Liver (tissue), 9 donors: ENCODE measurements around the gene SIT1. TPM values are rescaled to one million over a fixed set of nuclear protein-coding genes. Genes with fewer than 3 reads are reported as not detected.
"Not testable (repeated sequence)": the region's sequence is repeated elsewhere in the genome, so short reads cannot be mapped to it uniquely, and the experiment has no call there.

Experiments used
- DNase-seq: peaks from one replicate; pipeline ENCODE4 v3.0.0-alpha.2; 2017; ENCODE audit warnings: low spot score
- H3K27ac ChIP-seq, 2 donors: one replicate each; pipeline ENCODE4 v1.7.0; 2013; ENCODE audit warnings: inconsistent platforms in 2 of 2, low read length in 2 of 2, control low read depth in 1 of 2, low read depth in 1 of 2, mild to moderate bottlenecking in 1 of 2
- H3K27me3 ChIP-seq, 4 donors: one replicate each; pipeline versions ENCODE4 v1.6.1 to v1.7.0; 2013; ENCODE audit warnings: low read length in 3 of 4, inconsistent platforms in 1 of 4, mild to moderate bottlenecking in 1 of 4, moderate library complexity in 1 of 4; ENCODE audit not compliant: control insufficient read depth in 4 of 4, insufficient read depth in 4 of 4
- H3K36me3 ChIP-seq, 4 donors: one replicate each; pipeline versions ENCODE4 v1.6.1 to v1.7.0; 2013; ENCODE audit warnings: low read length in 3 of 4, mild to moderate bottlenecking in 3 of 4, low read depth in 1 of 4, moderate library complexity in 1 of 4; ENCODE audit not compliant: control insufficient read depth in 4 of 4, insufficient read depth in 3 of 4
- H3K4me1 ChIP-seq, 4 donors: one replicate each; pipeline versions ENCODE4 v1.6.1 to v1.7.0; 2013; ENCODE audit warnings: low read length in 3 of 4, mild to moderate bottlenecking in 3 of 4, moderate library complexity in 1 of 4; ENCODE audit not compliant: control insufficient read depth in 4 of 4, insufficient read depth in 4 of 4
- H3K4me3 ChIP-seq, 3 donors: one replicate each; pipeline versions ENCODE4 v1.6.1 to v1.7.0; 2013; ENCODE audit warnings: low read length in 3 of 3, control low read depth in 1 of 3, low read depth in 1 of 3, mild to moderate bottlenecking in 1 of 3
- H3K9ac ChIP-seq, 2 donors: one replicate each; pipeline ENCODE4 v1.7.0; 2013; ENCODE audit warnings: low read length in 2 of 2, mild to moderate bottlenecking in 2 of 2, moderate library complexity in 2 of 2, control low read depth in 1 of 2, low read depth in 1 of 2
- H3K9me3 ChIP-seq, 4 donors: one replicate each; pipeline versions ENCODE4 v1.6.1 to v1.7.0; 2013; ENCODE audit warnings: low read length in 3 of 4; ENCODE audit not compliant: control insufficient read depth in 4 of 4
- EGR1 ChIP-seq, 2 donors: IDR thresholded peaks; 2 replicates each; pipeline ENCODE4 v1.6.1; 2016 to 2018; ENCODE audit warnings: antibody characterized with exemption in 2 of 2, low read depth in 2 of 2
- FOXA2 ChIP-seq: IDR thresholded peaks from 2 replicates; pipeline ENCODE4 v1.6.1; 2016; ENCODE audit warnings: antibody characterized with exemption
- GABPA ChIP-seq, 2 donors: IDR thresholded peaks in 1 of 2; conservative IDR thresholded peaks in 1 of 2; 2 replicates each; pipeline ENCODE4 v1.6.1; 2016; ENCODE audit warnings: antibody characterized with exemption in 2 of 2, mild to moderate bottlenecking in 1 of 2, moderate library complexity in 1 of 2
- HNF4A ChIP-seq, 2 donors: conservative IDR thresholded peaks; 2 replicates each; pipeline ENCODE4 v1.6.1; 2016; ENCODE audit warnings: antibody characterized with exemption in 2 of 2, mild to moderate bottlenecking in 2 of 2
- NR2F2 ChIP-seq: IDR thresholded peaks from 2 replicates; pipeline ENCODE4 v1.6.1; 2016; ENCODE audit warnings: antibody characterized with exemption
- RAD21 ChIP-seq, 2 donors: IDR thresholded peaks; 2 replicates each; pipeline ENCODE4 v1.6.1; 2016; ENCODE audit warnings: antibody characterized with exemption in 2 of 2, mild to moderate bottlenecking in 2 of 2
- RXRA ChIP-seq, 2 donors: IDR thresholded peaks; 2 replicates each; pipeline ENCODE4 v1.6.1; 2017 to 2018; ENCODE audit warnings: antibody characterized with exemption in 2 of 2, mild to moderate bottlenecking in 1 of 2
- SP1 ChIP-seq: IDR thresholded peaks from 2 replicates; pipeline ENCODE4 v1.6.1; 2018; ENCODE audit warnings: antibody characterized with exemption, mild to moderate bottlenecking
- TAF1 ChIP-seq: conservative IDR thresholded peaks from 2 replicates; pipeline ENCODE4 v1.6.1; 2016; ENCODE audit warnings: antibody characterized with exemption, mild to moderate bottlenecking
- WGBS: extraction: QIAGEN DNeasy Blood & Tissue Kit; methylation state at CpG from one replicate; pipeline ENCODE4 v1.1.7; 2013; 5-methylcytosine and 5-hydroxymethylcytosine counted together
- polyA plus RNA-seq, 2 donors: library from polyadenylated mRNA; stranded (reverse) in 1 of 2; unstranded in 1 of 2; fragments of 200-250 nt in 1 of 2; fragments of >200 nt in 1 of 2; fragmentation: Nextera tagmentation in 1 of 2; extraction: Ambion mirVana in 1 of 2; gene quantifications; one replicate each; pipeline versions ENCODE4 v1.2.1 to v1.2.3, GENCODE V29; 2013 to 2015
- total RNA-seq, 2 donors: library from RNA; depleted of rRNA; stranded (reverse); fragments of >200 nt; gene quantifications; one replicate each; pipeline ENCODE4 v1.2.3, GENCODE V29; 2014
- TF ChIP-seq, protein P1 (sequence below): IDR thresholded peaks from 2 replicates; pipeline ENCODE4 v1.6.1; 2016; ENCODE audit warnings: antibody characterized with exemption
- TF ChIP-seq, protein P2 (sequence below): fragments of 150-350 bp; IDR thresholded peaks from 2 replicates; pipeline ENCODE4 v1.5.1; 2017; ENCODE audit warnings: improper control_type of control experiment, low read depth, low read length; ENCODE audit not compliant: missing input control
- TF ChIP-seq, protein P3 (sequence below): IDR thresholded peaks from 2 replicates; pipeline ENCODE4 v1.6.1; 2016; ENCODE audit warnings: antibody characterized with exemption
- TF ChIP-seq, protein P4 (sequence below): IDR thresholded peaks from 2 replicates; pipeline ENCODE4 v1.6.1; 2016; ENCODE audit warnings: antibody characterized with exemption
- TF ChIP-seq, protein P5 (sequence below): IDR thresholded peaks from 2 replicates; pipeline ENCODE4 v1.6.1; 2016; ENCODE audit warnings: antibody characterized with exemption, mild to moderate bottlenecking
- donor health status: healthy.
- donor health status: healthy.
- donor health status: healthy.
- donor health status: healthy.
- donor health status: healthy.

The SIT1 gene
- total and polyA plus RNA-seq, 4 donors, result 0.17 to 1.1 (median 0.34) TPM

DNA sequence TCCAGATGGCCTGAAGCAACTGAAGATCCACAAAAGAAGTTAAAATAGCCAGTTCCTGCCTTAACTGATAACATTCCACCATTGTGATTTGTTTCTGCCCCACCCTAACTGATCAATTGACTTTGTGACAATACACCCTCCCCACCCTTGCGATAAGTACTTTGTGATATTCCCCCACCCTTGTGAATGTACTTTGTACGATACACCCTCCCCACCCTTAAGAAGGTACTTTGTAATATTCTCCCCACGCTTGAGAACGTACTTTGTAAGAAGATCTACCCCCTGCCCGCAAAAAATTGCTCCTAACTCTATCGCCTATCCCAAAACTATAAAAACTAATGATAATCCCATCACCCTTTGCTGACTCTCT lies 13.9 kb downstream of the SIT1 start:
- H3K9me3 ChIP-seq, H3K36me3 ChIP-seq, H3K27me3 ChIP-seq, H3K4me1 ChIP-seq, H3K4me3 ChIP-seq, H3K9ac ChIP-seq, DNase-seq: not testable (repeated sequence)
- H3K27ac ChIP-seq, result peak overlapping the region in 1 of 2 donors; percentile 28
- 98% methylated on average over 6 of the region's 6 CpGs for WGBS

DNA sequence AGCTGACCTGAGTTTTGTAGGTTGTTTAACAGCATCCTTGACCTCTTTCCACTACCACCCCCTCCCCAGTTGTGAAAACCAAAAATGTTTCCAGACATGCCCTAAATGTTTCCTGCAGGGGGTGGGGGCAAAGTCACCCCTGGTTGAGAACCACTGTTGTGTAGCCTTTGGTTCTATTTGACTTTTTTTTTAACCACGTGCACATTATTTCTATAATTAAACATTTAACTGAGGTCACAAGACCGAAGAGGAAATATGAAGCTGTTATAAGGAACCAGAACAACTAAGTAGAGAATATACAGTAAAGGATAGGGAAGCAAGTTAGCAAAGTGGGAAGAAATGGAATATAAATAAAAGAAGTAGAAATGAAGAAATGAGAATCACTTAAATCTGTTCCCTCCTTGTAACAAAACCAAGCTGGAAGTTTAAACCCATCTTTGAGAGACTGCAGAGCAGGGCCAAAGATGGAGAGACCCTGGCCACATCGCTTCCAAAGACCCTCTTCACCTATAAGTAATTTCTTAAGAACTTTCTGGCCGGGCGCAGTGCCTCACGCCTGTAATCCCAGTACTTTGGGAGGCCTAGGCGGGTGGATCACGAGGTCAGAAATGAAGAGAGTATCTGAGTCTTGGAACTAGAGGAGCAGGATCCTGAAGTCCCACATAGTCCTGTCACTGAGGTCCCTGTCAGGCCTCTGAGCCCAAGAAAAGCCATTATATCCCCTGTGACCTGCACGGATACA lies 14.4 kb downstream of the SIT1 start:
- H3K9ac ChIP-seq, result no peak overlapping the region
- H3K9me3 ChIP-seq, result no peaks in the 10 kb centered on the region
- 82% methylated on average over 9 of the region's 9 CpGs for WGBS
- DNase-seq, result no peak
- no peaks in the 10 kb centered on the region for H3K36me3 ChIP-seq
- H3K4me1 ChIP-seq, result no peaks in the 10 kb centered on the region
- H3K27me3 ChIP-seq, result no peaks in the 10 kb centered on the region
- H3K4me3 ChIP-seq, result no peak overlapping the region
- TF ChIP-seq RAD21 (IDR thresholded peaks at IDR 0.05), result no peak
- TF ChIP-seq, protein P1, sequence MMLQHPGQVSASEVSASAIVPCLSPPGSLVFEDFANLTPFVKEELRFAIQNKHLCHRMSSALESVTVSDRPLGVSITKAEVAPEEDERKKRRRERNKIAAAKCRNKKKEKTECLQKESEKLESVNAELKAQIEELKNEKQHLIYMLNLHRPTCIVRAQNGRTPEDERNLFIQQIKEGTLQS, result no peak
- no peak for TF ChIP-seq RXRA (IDR thresholded peaks at IDR 0.05)
- TF ChIP-seq TAF1, result no peak
- TF ChIP-seq, protein P2, sequence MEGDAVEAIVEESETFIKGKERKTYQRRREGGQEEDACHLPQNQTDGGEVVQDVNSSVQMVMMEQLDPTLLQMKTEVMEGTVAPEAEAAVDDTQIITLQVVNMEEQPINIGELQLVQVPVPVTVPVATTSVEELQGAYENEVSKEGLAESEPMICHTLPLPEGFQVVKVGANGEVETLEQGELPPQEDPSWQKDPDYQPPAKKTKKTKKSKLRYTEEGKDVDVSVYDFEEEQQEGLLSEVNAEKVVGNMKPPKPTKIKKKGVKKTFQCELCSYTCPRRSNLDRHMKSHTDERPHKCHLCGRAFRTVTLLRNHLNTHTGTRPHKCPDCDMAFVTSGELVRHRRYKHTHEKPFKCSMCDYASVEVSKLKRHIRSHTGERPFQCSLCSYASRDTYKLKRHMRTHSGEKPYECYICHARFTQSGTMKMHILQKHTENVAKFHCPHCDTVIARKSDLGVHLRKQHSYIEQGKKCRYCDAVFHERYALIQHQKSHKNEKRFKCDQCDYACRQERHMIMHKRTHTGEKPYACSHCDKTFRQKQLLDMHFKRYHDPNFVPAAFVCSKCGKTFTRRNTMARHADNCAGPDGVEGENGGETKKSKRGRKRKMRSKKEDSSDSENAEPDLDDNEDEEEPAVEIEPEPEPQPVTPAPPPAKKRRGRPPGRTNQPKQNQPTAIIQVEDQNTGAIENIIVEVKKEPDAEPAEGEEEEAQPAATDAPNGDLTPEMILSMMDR, result no peak
- TF ChIP-seq, protein P3, sequence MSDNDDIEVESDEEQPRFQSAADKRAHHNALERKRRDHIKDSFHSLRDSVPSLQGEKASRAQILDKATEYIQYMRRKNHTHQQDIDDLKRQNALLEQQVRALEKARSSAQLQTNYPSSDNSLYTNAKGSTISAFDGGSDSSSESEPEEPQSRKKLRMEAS, result no peak
- H3K27ac ChIP-seq, result peak overlapping the region in 1 of 2 donors; percentile 35

DNA sequence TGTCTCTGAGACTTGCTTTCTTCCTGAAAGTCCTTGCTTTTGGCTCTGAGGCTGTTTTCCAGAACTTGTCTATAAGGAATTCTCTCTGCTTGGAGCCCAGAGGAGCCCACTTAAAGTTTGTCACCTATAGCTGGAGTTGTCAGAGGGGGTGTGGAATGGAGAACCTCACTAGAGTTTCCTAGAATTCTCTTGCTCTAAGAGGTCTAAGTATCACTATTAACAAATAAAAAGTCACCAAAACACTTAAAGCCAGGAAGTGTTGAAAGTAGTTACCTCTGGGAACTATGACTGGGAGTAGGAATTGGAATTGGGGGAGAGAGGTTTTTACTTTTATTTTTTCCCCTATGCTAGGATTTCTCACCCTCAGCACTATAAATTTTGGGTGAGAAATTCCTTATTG lies 15.0 kb downstream of the SIT1 start:
- no peak for DNase-seq
- Histone ChIP-seq H3K4me3 (no peak overlapping the region), H3K27me3 (no peaks in the 10 kb centered on the region), H3K9ac (no peak overlapping the region), H3K4me1 (no peaks in the 10 kb centered on the region), H3K36me3 (no peaks in the 10 kb centered on the region), H3K27ac (peak overlapping the region in 1 of 2 donors; percentile 35), H3K9me3 (no peaks in the 10 kb centered on the region)
- TF ChIP-seq, protein P4, sequence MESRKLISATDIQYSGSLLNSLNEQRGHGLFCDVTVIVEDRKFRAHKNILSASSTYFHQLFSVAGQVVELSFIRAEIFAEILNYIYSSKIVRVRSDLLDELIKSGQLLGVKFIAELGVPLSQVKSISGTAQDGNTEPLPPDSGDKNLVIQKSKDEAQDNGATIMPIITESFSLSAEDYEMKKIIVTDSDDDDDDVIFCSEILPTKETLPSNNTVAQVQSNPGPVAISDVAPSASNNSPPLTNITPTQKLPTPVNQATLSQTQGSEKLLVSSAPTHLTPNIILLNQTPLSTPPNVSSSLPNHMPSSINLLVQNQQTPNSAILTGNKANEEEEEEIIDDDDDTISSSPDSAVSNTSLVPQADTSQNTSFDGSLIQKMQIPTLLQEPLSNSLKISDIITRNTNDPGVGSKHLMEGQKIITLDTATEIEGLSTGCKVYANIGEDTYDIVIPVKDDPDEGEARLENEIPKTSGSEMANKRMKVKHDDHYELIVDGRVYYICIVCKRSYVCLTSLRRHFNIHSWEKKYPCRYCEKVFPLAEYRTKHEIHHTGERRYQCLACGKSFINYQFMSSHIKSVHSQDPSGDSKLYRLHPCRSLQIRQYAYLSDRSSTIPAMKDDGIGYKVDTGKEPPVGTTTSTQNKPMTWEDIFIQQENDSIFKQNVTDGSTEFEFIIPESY, result no peak
- TF ChIP-seq GABPA (IDR thresholded peaks at IDR 0.05 in 1 of 2, conservative IDR thresholded peaks at IDR 0.05 in 1 of 2) (no peak), RXRA (IDR thresholded peaks at IDR 0.05) (no peak), SP1 (no peak), EGR1 (IDR thresholded peaks at IDR 0.05; ENCODE audit: low read depth in 2 of 2) (no peak), TAF1 (no peak), NR2F2 (no peak), HNF4A (conservative IDR thresholded peaks at IDR 0.05) (no peak), FOXA2 (no peak), RAD21 (IDR thresholded peaks at IDR 0.05) (no peak)
- TF ChIP-seq, protein P2, result no peak
- TF ChIP-seq, protein P5, sequence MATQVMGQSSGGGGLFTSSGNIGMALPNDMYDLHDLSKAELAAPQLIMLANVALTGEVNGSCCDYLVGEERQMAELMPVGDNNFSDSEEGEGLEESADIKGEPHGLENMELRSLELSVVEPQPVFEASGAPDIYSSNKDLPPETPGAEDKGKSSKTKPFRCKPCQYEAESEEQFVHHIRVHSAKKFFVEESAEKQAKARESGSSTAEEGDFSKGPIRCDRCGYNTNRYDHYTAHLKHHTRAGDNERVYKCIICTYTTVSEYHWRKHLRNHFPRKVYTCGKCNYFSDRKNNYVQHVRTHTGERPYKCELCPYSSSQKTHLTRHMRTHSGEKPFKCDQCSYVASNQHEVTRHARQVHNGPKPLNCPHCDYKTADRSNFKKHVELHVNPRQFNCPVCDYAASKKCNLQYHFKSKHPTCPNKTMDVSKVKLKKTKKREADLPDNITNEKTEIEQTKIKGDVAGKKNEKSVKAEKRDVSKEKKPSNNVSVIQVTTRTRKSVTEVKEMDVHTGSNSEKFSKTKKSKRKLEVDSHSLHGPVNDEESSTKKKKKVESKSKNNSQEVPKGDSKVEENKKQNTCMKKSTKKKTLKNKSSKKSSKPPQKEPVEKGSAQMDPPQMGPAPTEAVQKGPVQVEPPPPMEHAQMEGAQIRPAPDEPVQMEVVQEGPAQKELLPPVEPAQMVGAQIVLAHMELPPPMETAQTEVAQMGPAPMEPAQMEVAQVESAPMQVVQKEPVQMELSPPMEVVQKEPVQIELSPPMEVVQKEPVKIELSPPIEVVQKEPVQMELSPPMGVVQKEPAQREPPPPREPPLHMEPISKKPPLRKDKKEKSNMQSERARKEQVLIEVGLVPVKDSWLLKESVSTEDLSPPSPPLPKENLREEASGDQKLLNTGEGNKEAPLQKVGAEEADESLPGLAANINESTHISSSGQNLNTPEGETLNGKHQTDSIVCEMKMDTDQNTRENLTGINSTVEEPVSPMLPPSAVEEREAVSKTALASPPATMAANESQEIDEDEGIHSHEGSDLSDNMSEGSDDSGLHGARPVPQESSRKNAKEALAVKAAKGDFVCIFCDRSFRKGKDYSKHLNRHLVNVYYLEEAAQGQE, result no peak
- TF ChIP-seq, protein P3, result no peak
- TF ChIP-seq, protein P1, result no peak
